Skeletal muscle cell (primary cell): ENCODE results near the gene NOS3.

ENCODE experiments used
- DNase-seq: peaks from one replicate; pipeline ENCODE4 v3.0.0-alpha.2; 2010; ENCODE audit warnings: low read depth
- H3K4me3 ChIP-seq: 2 replicates; pipeline ENCODE4 v1.5.1; 2011; ENCODE audit warnings: low read depth, mild to moderate bottlenecking, control low read depth, low read length, moderate library complexity

The NOS3 gene

GRCh38 chr7:150976529-150977381 is 14.1 kb upstream of the NOS3 start:
- H3K4me3 ChIP-seq, result peak overlapping the region; percentile 29

GRCh38 chr7:150977382-150978125 is 13.3 kb upstream of the NOS3 start:
- peak overlapping the region; percentile 29 for H3K4me3 ChIP-seq

More at GRCh38 chr7:150976529-150977381, 14.1 kb upstream of the NOS3 start:
- no peak for DNase-seq

GRCh38 chr7:150978126-150978789 is 12.6 kb upstream of the NOS3 start, which contains the start of gene KCNH2:
Gene KCNH2 (minus strand): TSS chr7:150978321. CDS start chr7:150977913, 408 bp downstream.
- H3K4me3 ChIP-seq, result peak within 1 kb of the TSS; percentile 43
- no peak for DNase-seq

More at GRCh38 chr7:150977382-150978125, 13.3 kb upstream of the NOS3 start:
- no peak for DNase-seq

GRCh38 chr7:150979713-150980390 is 11.0 kb upstream of the NOS3 start:
- no peak for DNase-seq
- no peak overlapping the region for H3K4me3 ChIP-seq

- DNase-seq, result no peak
- no peak overlapping the region for H3K4me3 ChIP-seq
Observed at GRCh38 chr7:150980663-150981062, 10.2 kb upstream of the NOS3 start.

- H3K4me3 ChIP-seq, result no peak overlapping the region
Observed at GRCh38 chr7:150981644-150982043, 9.2 kb upstream of the NOS3 start.

GRCh38 chr7:150982351-150982750 is 8.5 kb upstream of the NOS3 start:
- DNase-seq, result no peak
- no peak overlapping the region for H3K4me3 ChIP-seq

More at GRCh38 chr7:150981644-150982043, 9.2 kb upstream of the NOS3 start:
- no peak for DNase-seq

- no peak overlapping the region for H3K4me3 ChIP-seq
- no peak for DNase-seq
Observed at GRCh38 chr7:150983893-150984368, 6.9 kb upstream of the NOS3 start.

GRCh38 chr7:150986099-150986512 is 4.7 kb upstream of the NOS3 start:
- H3K4me3 ChIP-seq, result no peak overlapping the region
- DNase-seq, result no peak

- no peak overlapping the region for H3K4me3 ChIP-seq
- DNase-seq, result no peak
Observed at GRCh38 chr7:150986556-150986955, 4.3 kb upstream of the NOS3 start.

- H3K4me3 ChIP-seq, result peak overlapping the region; percentile 3
- DNase-seq, result no peak
Observed at GRCh38 chr7:150988230-150989226, 2.3 kb upstream of the NOS3 start.

- no peak for DNase-seq
- H3K4me3 ChIP-seq, result no peak overlapping the region
Observed at GRCh38 chr7:150989456-150989855, 1.4 kb upstream of the NOS3 start.

- DNase-seq, result no peak
- no peak overlapping the region for H3K4me3 ChIP-seq
Observed at GRCh38 chr7:150992051-150992640, 1.3 kb downstream of the NOS3 start.

GRCh38 chr7:150992833-150993302 is 2.1 kb downstream of the NOS3 start:
- DNase-seq, result no peak
- no peak overlapping the region for H3K4me3 ChIP-seq

- DNase-seq, result no peak
- no peak overlapping the region for H3K4me3 ChIP-seq
Observed at GRCh38 chr7:150993511-150993910, 2.7 kb downstream of the NOS3 start.

- no peak for DNase-seq
- no peak overlapping the region for H3K4me3 ChIP-seq
Observed at GRCh38 chr7:150994141-150994837, 3.5 kb downstream of the NOS3 start.
